GM12878 (cell line): ENCODE data around the gene QSOX1. TPM values are rescaled to one million over a fixed set of nuclear protein-coding genes. Genes with fewer than 3 reads are reported as not detected.

Experiments
- ATAC-seq: fragments of 200-7000 bp; cut with Tn5 transposase; 3 replicates; pipeline ENCODE4 v1.9.1; 2020; ENCODE audit warnings: mild to moderate bottlenecking, moderate library complexity
- BruUV-seq: library from RNA; stranded (reverse); fragments of 400-500 nt; replicated peaks from 2 replicates; lab custom pipeline; 2021; lab: Mats Ljungman, UMichigan
- CTCF ChIA-PET: fragments of 300-600 bp; sonication (Branson Sonifier 250); formaldehyde crosslinking; extraction: SDS; loops from one replicate; lab custom pipeline; 2021; ENCODE audit warnings: inconsistent platforms; lab: Yijun Ruan, JAX
- POLR2A ChIA-PET: fragments of 350-600 bp; formaldehyde crosslinking; extraction: SDS; loops from one replicate; lab custom pipeline; 2021; ENCODE audit warnings: inconsistent platforms; lab: Charles Lee
- RAD21 ChIA-PET: fragments of 300-600 bp; sonication (Branson Sonifier 250); formaldehyde crosslinking; loops from one replicate; lab custom pipeline; 2023; ENCODE audit warnings: antibody characterized with exemption; ENCODE audit not compliant: unreplicated experiment; lab: Charles Lee
- SMC1A ChIA-PET: fragments of 300-600 bp; sonication (Branson Sonifier 250); formaldehyde crosslinking; loops from one replicate; lab custom pipeline; 2023; ENCODE audit not compliant: unreplicated experiment, uncharacterized antibody; lab: Charles Lee
- DNase-seq: peaks from one replicate; pipeline ENCODE4 v3.0.0-alpha.2; 2011; ENCODE audit warnings: low read depth, low spot score
- FAIRE-seq: peaks from 3 replicates; lab custom pipeline; 2011; peaks lifted over from hg19 to GRCh38; lab: Jason Lieb, UNC
- H2AFZ ChIP-seq: 2 replicates; pipeline ENCODE4 v1.6.0; 2011; ENCODE audit warnings: low read depth, low read length, control low read depth; ENCODE audit not compliant: control insufficient read depth
- H3K27ac ChIP-seq: 2 replicates; pipeline ENCODE4 v1.5.1; 2011; ENCODE audit warnings: control low read depth; ENCODE audit not compliant: control insufficient read depth, insufficient read depth
- H3K27me3 ChIP-seq, 2 experiments: replicated peaks in 1 of 2; 2 replicates each; pipeline versions ENCODE4 v1.6.0 to v1.6.1; 2011; ENCODE audit warnings: low read length in 1 of 2; ENCODE audit not compliant: control insufficient read depth in 2 of 2, insufficient read depth in 2 of 2
- H3K36me3 ChIP-seq, 2 experiments: 2 replicates each; pipeline ENCODE4 v1.5.1; 2011; ENCODE audit warnings: low read length in 1 of 2; ENCODE audit not compliant: control insufficient read depth in 2 of 2, insufficient read depth in 2 of 2
- H3K4me1 ChIP-seq: 2 replicates; pipeline ENCODE4 v1.6.1; 2011; ENCODE audit warnings: mild to moderate bottlenecking, low read length, moderate library complexity, mixed read lengths; ENCODE audit not compliant: control insufficient read depth, insufficient read depth
- H3K4me2 ChIP-seq: 2 replicates; pipeline ENCODE4 v1.6.0; 2011; ENCODE audit warnings: control low read depth; ENCODE audit not compliant: control insufficient read depth, insufficient read depth
- H3K4me3 ChIP-seq: fragments of 200-600 bp; sonication (generic); 2 replicates; pipeline ENCODE4 v1.5.1; 2016
- H3K79me2 ChIP-seq: 2 replicates; pipeline ENCODE4 v1.6.0; 2011; ENCODE audit warnings: low read length; ENCODE audit not compliant: control insufficient read depth, insufficient read depth
- H3K9ac ChIP-seq: 2 replicates; pipeline ENCODE4 v1.8.0; 2011; ENCODE audit warnings: low read length, control low read depth, mixed read lengths; ENCODE audit not compliant: control insufficient read depth, insufficient read depth
- H3K9me3 ChIP-seq: replicated peaks from 3 replicates; pipeline ENCODE4 v1.5.1; 2011; ENCODE audit warnings: mild to moderate bottlenecking, low read length; ENCODE audit not compliant: control insufficient read depth, insufficient read depth
- H4K20me1 ChIP-seq: 2 replicates; pipeline ENCODE4 v1.6.0; 2011; ENCODE audit not compliant: control insufficient read depth, insufficient read depth
- DPF2 ChIP-seq: fragments of 450-650 bp; IDR thresholded peaks from 2 replicates; pipeline ENCODE4 v1.6.1; 2017; ENCODE audit warnings: mild to moderate bottlenecking
- E4F1 ChIP-seq: fragments of 450-650 bp; IDR thresholded peaks from 2 replicates; pipeline ENCODE4 v1.6.1; 2018; ENCODE audit warnings: borderline replicate concordance, mild to moderate bottlenecking; ENCODE audit not compliant: partially characterized antibody
- ESRRA ChIP-seq: IDR thresholded peaks from 2 replicates; pipeline ENCODE4 v1.6.1; 2012; ENCODE audit warnings: mild to moderate bottlenecking, low read length, improper control_type of control experiment
- IKZF1 ChIP-seq: fragments of 450-650 bp; conservative IDR thresholded peaks from 2 replicates; pipeline ENCODE4 v1.6.1; 2017; ENCODE audit warnings: antibody characterized with exemption, mild to moderate bottlenecking
- PBX3 ChIP-seq: IDR thresholded peaks from 2 replicates; pipeline ENCODE4 v1.6.1; 2011; ENCODE audit warnings: mild to moderate bottlenecking, low read depth, low read length, moderate library complexity; ENCODE audit not compliant: insufficient replicate concordance
- POLR2A ChIP-seq: IDR thresholded peaks from 2 replicates; pipeline ENCODE4 v1.6.1; 2011; ENCODE audit warnings: low read depth, mild to moderate bottlenecking, low read length
- PRDM15 ChIP-seq: fragments of 450-650 bp; formaldehyde crosslinking; IDR thresholded peaks from 2 replicates; pipeline ENCODE4 v1.4.0; 2020; ENCODE audit warnings: mild to moderate bottlenecking, moderate library complexity
- SMAD5 ChIP-seq: IDR thresholded peaks from 2 replicates; pipeline ENCODE4 v1.6.1; 2016; ENCODE audit warnings: antibody characterized with exemption, low read depth
- SMC3 ChIP-seq: IDR thresholded peaks from 2 replicates; pipeline ENCODE4 v1.6.1; 2011; ENCODE audit warnings: low read length, improper control_type of control experiment, borderline replicate concordance
- STAT1 ChIP-seq: fragments of 450-650 bp; conservative IDR thresholded peaks from 2 replicates; pipeline ENCODE4 v1.6.1; 2014; ENCODE audit warnings: antibody characterized with exemption, mild to moderate bottlenecking
- ZNF24 ChIP-seq: fragments of 450-650 bp; IDR thresholded peaks from 2 replicates; pipeline ENCODE4 v1.6.1; 2017; ENCODE audit warnings: antibody characterized with exemption, mild to moderate bottlenecking
- ZNF274 ChIP-seq: IDR thresholded peaks from one replicate; pipeline ENCODE4 v1.8.0; 2011; ENCODE audit not compliant: insufficient read length, insufficient read depth
- ZSCAN29 ChIP-seq: fragments of 450-650 bp; IDR thresholded peaks from 2 replicates; pipeline ENCODE4 v1.6.1; 2017; ENCODE audit warnings: mild to moderate bottlenecking, moderate library complexity
- WGBS: methylation state at CpG from one replicate; pipeline ENCODE4 v1.1.6; 2016; ENCODE audit warnings: low lambda C conversion rate; ENCODE audit not compliant: insufficient replicate concordance, insufficient coverage; ENCODE audit errors: missing lambda C conversion rate; 5-methylcytosine and 5-hydroxymethylcytosine counted together
- in situ Hi-C: fragments of 300-500 bp; cut with MboI; formaldehyde crosslinking; loops from 9 replicates; pipeline ENCODE4 v1.14.3; 2018; ENCODE audit warnings: mixed read lengths
- intact Hi-C: fragments of 100-400 bp; cut with micrococcal nuclease; formaldehyde crosslinking; loops from one replicate; pipeline ENCODE4 v1.14.2; 2022; ENCODE audit not compliant: unreplicated experiment
- polyA plus RNA-seq, 11 experiments: library from polyadenylated mRNA; depleted of rRNA in 4 of 11; unstranded in 6 of 11; stranded (reverse) in 5 of 11; fragments of >200 nt; fragmentation: Nextera tagmentation in 4 of 11; fragmentation: Illumina TruSeq in 1 of 11; extraction: Ambion mirVana in 4 of 11; extraction: Trizol in 1 of 11; gene quantifications; 1 replicate in 1 of 11; 2 replicates in 10 of 11; pipeline versions ENCODE4 v1.2.1 to v1.2.3, GENCODE V29; 2011 to 2016; ENCODE audit warnings: inconsistent platforms in 2 of 11, missing spikeins in 2 of 11, low read depth in 1 of 11
- total RNA-seq, 4 experiments: library from RNA; depleted of rRNA in 3 of 4; stranded (reverse); fragments of >200 nt in 3 of 4; fragmentation: Illumina TruSeq in 1 of 4; extraction: Trizol in 1 of 4; gene quantifications; 2 replicates each; pipeline versions ENCODE4 v1.2.1 to v1.2.3, GENCODE V29; 2013 to 2021

Gene QSOX1
- total and polyA plus RNA-seq, 10 of the 15 experiments (the other 5 are each of a cell fraction or from before 2014, with no cell fraction given) = 1.8 to 31.3 (median 11.2) TPM

- DNase-seq (no peak), FAIRE-seq (no peak), ATAC-seq (no peak)
- TF ChIP-seq DPF2 (no peak), E4F1 (no peak), PBX3 (no peak), ZNF274 (no peak), SMC3 (no peak), SMAD5 (no peak), POLR2A (no peak), ZSCAN29 (no peak), ESRRA (no peak), PRDM15 (CRISPR knock-in tag) (no peak), ZNF24 (no peak), IKZF1 (no peak), STAT1 (no peak)
- POLR2A ChIA-PET = no interaction called here
- 76% methylated on average over 9 of the region's 9 CpGs for WGBS
- Histone ChIP-seq H3K9me3 (no peaks in the 10 kb centered on the region), H3K27ac (no peak overlapping the region), H3K27me3 (no peaks in the 10 kb centered on the region), H2AFZ (no peak overlapping the region), H3K36me3 (peaks cover 0 to 7% of the 10 kb centered on the region in 2 experiments; a peak in 3 of 4 replicates), H3K79me2 (no peaks in the 10 kb centered on the region), H4K20me1 (no peaks in the 10 kb centered on the region), H3K4me3 (no peak overlapping the region), H3K4me2 (no peak overlapping the region), H3K4me1 (no peaks in the 10 kb centered on the region), H3K9ac (no peak overlapping the region)
- SMC1A ChIA-PET = no interaction called here
- no TSS peak for BruUV-seq
- CTCF ChIA-PET = interaction anchor here (3.3 kb wide), 1 partner anchor 67 kb away, joined by 12 read pairs; no protein-coding TSS in a partner anchor
- intact Hi-C loops (no loop called here), in situ Hi-C loops (no loop called here)
- RAD21 ChIA-PET = no interaction called here
Observed at GRCh38 chr1:180185971-180186645, 31.4 kb downstream of the QSOX1 start.
